HCT116 (cell line): Measurements from ENCODE around the gene SNRPA1. TPM values are rescaled to one million over a fixed set of nuclear protein-coding genes. Genes with fewer than 3 reads are reported as not detected.

Experiments
- ATAC-seq: fragments of 200-7000 bp; cut with Tn5 transposase; 2 replicates; pipeline ENCODE4 v1.9.1; 2020; ENCODE audit warnings: mild to moderate bottlenecking, moderate library complexity
- BruUV-seq: library from RNA; stranded (reverse); fragments of 400-500 nt; replicated peaks from 2 replicates; lab custom pipeline; 2021; lab: Mats Ljungman, UMichigan
- CTCF ChIA-PET: fragments of 300-600 bp; sonication (Branson Sonifier 250); formaldehyde crosslinking; loops from one replicate; lab custom pipeline; 2021; ENCODE audit warnings: antibody characterized with exemption; lab: Charles Lee
- POLR2A ChIA-PET: fragments of 300-600, 350-600 bp; sonication (Branson Sonifier 250); formaldehyde crosslinking; loops from one replicate; lab custom pipeline; 2021; ENCODE audit warnings: antibody characterized with exemption; lab: Charles Lee
- RAD21 ChIA-PET, 2 experiments: fragments of 300-600 bp; sonication (Branson Sonifier 250); formaldehyde crosslinking; loops; one replicate each; lab custom pipeline; 2023; ENCODE audit warnings: low total read pairs in 2 of 2; ENCODE audit not compliant: uncharacterized antibody in 2 of 2, unreplicated experiment in 2 of 2, low non-redundant PET in 1 of 2; lab: Charles Lee
- DNase-seq: peaks from one replicate; pipeline ENCODE4 v3.0.0-alpha.2; 2010; ENCODE audit warnings: low read depth, low spot score
- H2AFZ ChIP-seq: fragments of 200-600 bp; shearing (Covaris generic), sonication (generic); 2 replicates; pipeline ENCODE4 v1.6.1; 2017; ENCODE audit warnings: low read depth, mixed run types, mixed read lengths, antibody characterized with exemption, low read length; ENCODE audit not compliant: poor library complexity, severe bottlenecking
- H3K27ac ChIP-seq: 2 replicates; pipeline ENCODE4 v1.5.1; 2012; ENCODE audit warnings: low read depth, low read length
- H3K27me3 ChIP-seq: fragments of 200-600 bp; sonication (generic); 2 replicates; pipeline ENCODE4 v1.6.1; 2016; ENCODE audit warnings: mixed run types, low read length, mixed read lengths; ENCODE audit not compliant: insufficient read depth
- H3K36me3 ChIP-seq, 2 experiments: fragments of 200-500 bp in 1 of 2; fragments of 200-600 bp in 1 of 2; sonication (Bioruptor generic) in 1 of 2; sonication (generic) in 1 of 2; 2 replicates each; pipeline versions ENCODE4 v1.5.1 to v1.6.1; 2014 to 2016; ENCODE audit warnings: low read length in 2 of 2, inconsistent platforms in 1 of 2, mixed read lengths in 1 of 2, mixed run types in 1 of 2; ENCODE audit not compliant: insufficient read depth in 2 of 2, control insufficient read depth in 1 of 2
- H3K4me1 ChIP-seq, 2 experiments: fragments of 200-600 bp in 1 of 2; sonication (generic) in 1 of 2; 2 replicates each; pipeline versions ENCODE4 v1.5.1 to v1.6.1; 2012 to 2017; ENCODE audit warnings: low read length in 2 of 2, inconsistent platforms in 1 of 2, mild to moderate bottlenecking in 1 of 2, mixed read lengths in 1 of 2, mixed run types in 1 of 2, moderate library complexity in 1 of 2; ENCODE audit not compliant: insufficient read depth in 2 of 2, control insufficient read depth in 1 of 2
- H3K4me2 ChIP-seq: fragments of 200-600 bp; sonication (generic); 2 replicates; pipeline ENCODE4 v1.6.1; 2017; ENCODE audit warnings: mixed run types, low read length, mixed read lengths
- H3K4me3 ChIP-seq, 2 experiments: fragments of 200-600 bp in 1 of 2; sonication (generic) in 1 of 2; replicated peaks in 1 of 2; 2 replicates each; pipeline ENCODE4 v1.5.1; 2011 to 2016; ENCODE audit warnings: low read length in 2 of 2, control low read depth in 1 of 2, low read depth in 1 of 2, mild to moderate bottlenecking in 1 of 2, mixed read lengths in 1 of 2, mixed run types in 1 of 2
- H3K79me2 ChIP-seq: fragments of 200-600 bp; sonication (generic); 2 replicates; pipeline ENCODE4 v1.6.1; 2017; ENCODE audit warnings: mild to moderate bottlenecking, mixed run types, low read length, moderate library complexity, mixed read lengths; ENCODE audit not compliant: insufficient read depth
- H3K9ac ChIP-seq: fragments of 200-600 bp; sonication (generic); 2 replicates; pipeline ENCODE4 v1.6.1; 2016; ENCODE audit warnings: low read length, mixed read lengths
- H3K9me2 ChIP-seq: fragments of 200-600 bp; sonication (generic), shearing (Covaris generic); 2 replicates; pipeline ENCODE4 v1.6.1; 2017; ENCODE audit warnings: mixed run types, mild to moderate bottlenecking, moderate library complexity; ENCODE audit not compliant: insufficient read depth
- H3K9me3 ChIP-seq, 2 experiments: fragments of 200-500 bp in 1 of 2; fragments of 200-600 bp in 1 of 2; sonication (Bioruptor generic) in 1 of 2; sonication (generic) in 1 of 2; 2 replicates each; pipeline ENCODE4 v1.6.1; 2014 to 2017; ENCODE audit warnings: low read length in 2 of 2, mixed read lengths in 2 of 2, inconsistent platforms in 1 of 2, low read depth in 1 of 2, mild to moderate bottlenecking in 1 of 2, mixed run types in 1 of 2, moderate library complexity in 1 of 2; ENCODE audit not compliant: control insufficient read depth in 1 of 2, insufficient read depth in 1 of 2
- H4K20me1 ChIP-seq: fragments of 200-600 bp; sonication (generic), shearing (Covaris generic); 2 replicates; pipeline ENCODE4 v1.6.1; 2017; ENCODE audit warnings: mixed run types, mild to moderate bottlenecking, moderate library complexity; ENCODE audit not compliant: insufficient read depth
- CTCF ChIP-seq, 3 experiments: fragments of 200-600 bp in 1 of 3; sonication (generic) in 1 of 3; IDR thresholded peaks in 2 of 3; conservative IDR thresholded peaks in 1 of 3; 2 replicates each; pipeline ENCODE4 v1.5.1; 2012 to 2017; ENCODE audit warnings: low read depth in 2 of 3, low read length in 2 of 3, antibody characterized with exemption in 1 of 3, borderline replicate concordance in 1 of 3, control low read depth in 1 of 3, mild to moderate bottlenecking in 1 of 3, mixed read lengths in 1 of 3, mixed run types in 1 of 3, moderate library complexity in 1 of 3; ENCODE audit not compliant: insufficient read depth in 1 of 3
- EGR1 ChIP-seq: IDR thresholded peaks from 2 replicates; pipeline ENCODE4 v1.6.1; 2012; ENCODE audit warnings: low read depth
- FOSL1 ChIP-seq: IDR thresholded peaks from 2 replicates; pipeline ENCODE4 v1.6.1; 2012; ENCODE audit warnings: low read depth
- REST ChIP-seq: IDR thresholded peaks from 2 replicates; pipeline ENCODE4 v1.6.1; 2012; ENCODE audit warnings: low read depth
- intact Hi-C: fragments of 100-400 bp; cut with micrococcal nuclease; formaldehyde crosslinking; loops from 2 replicates; pipeline ENCODE4 v1.10.0; 2022
- total RNA-seq: library from RNA; stranded (reverse); gene quantifications from one replicate; pipeline ENCODE4 v1.2.1, GENCODE V29; 2021; ENCODE audit not compliant: unreplicated experiment

SNRPA1 gene
- total RNA-seq, 1 experiment from 2014 or later: 104 TPM

- Histone ChIP-seq H3K4me1 (no peaks in the 10 kb centered on the region), H3K9me3 (no peaks in the 10 kb centered on the region), H3K79me2 (peaks cover 100% of the 10 kb centered on the region), H3K36me3 (peaks cover 10 to 16% of the 10 kb centered on the region in 2 experiments; a peak in 3 of 4 replicates), H4K20me1 (peaks cover 5% of the 10 kb centered on the region; the same call in 1 of the 2 replicates), H3K27me3 (no peaks in the 10 kb centered on the region), H3K4me2 (no peak overlapping the region), H3K27ac (no peak overlapping the region), H3K9ac (no peak overlapping the region), H3K9me2 (no peaks in the 10 kb centered on the region), H3K4me3 (no peak overlapping the region), H2AFZ (no peak overlapping the region)
- intact Hi-C loops: no loop called here
- RAD21 ChIA-PET: no interaction called here
- TF ChIP-seq REST (no peak), FOSL1 (no peak), CTCF (IDR thresholded peaks at IDR 0.05 in 2 of 3, conservative IDR thresholded peaks at IDR 0.05 in 1 of 3; ENCODE audit: borderline replicate concordance in 1 of 3, insufficient read depth in 1 of 3, low read depth in 2 of 3, low read length in 2 of 3) (no peak), EGR1 (no peak)
- ATAC-seq (no peak), DNase-seq (no peak)
- no TSS peak for BruUV-seq
- CTCF ChIA-PET: no interaction called here
- POLR2A ChIA-PET: no interaction called here
Observed at GRCh38 chr15:101243420-101243819, 51.6 kb downstream of the SNRPA1 start.
